NCI-H2107 treated with DMSO at 0.1 percent for 48 hours (cell line): ENCODE measurements around the gene VPS13D.
A peak's percentile ranks its signal among the peaks of the same experiment; 100 is the strongest.

ENCODE experiments used
- DNase-seq: peaks from one replicate; lab custom pipeline; 2025; ENCODE audit not compliant: unreplicated experiment; lab: John Stamatoyannopoulos, UW

VPS13D gene

GRCh38 chr1:12400027-12400693 lies 170.3 kb downstream of the VPS13D start:
- DNase-seq, result peak; percentile 16

GRCh38 chr1:12402159-12402673 lies 172.4 kb downstream of the VPS13D start:
- DNase-seq, result no peak

- DNase-seq, result no peak
These were observed 173.0 kb downstream of the VPS13D start for GRCh38 chr1:12402842-12403241.

DNA sequence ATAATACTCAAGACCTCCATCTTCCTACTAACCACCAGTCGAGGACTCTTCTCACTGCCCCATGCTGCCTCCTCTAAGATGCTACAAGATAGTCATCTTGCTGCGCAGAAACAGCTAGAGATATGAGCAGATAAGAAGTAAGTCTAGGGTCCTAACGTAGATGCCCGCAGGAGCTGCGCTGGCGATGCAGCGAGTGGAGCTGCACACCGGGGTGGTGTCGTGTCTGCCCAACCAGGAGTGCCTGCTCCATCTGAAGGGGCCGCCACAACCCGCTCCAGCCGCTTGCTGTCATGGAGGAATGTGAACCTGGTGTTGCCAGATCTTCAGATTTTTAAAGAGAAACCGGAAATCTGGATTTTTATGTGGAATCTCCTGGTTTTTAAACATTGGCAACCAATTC lies 175.1 kb downstream of the VPS13D start:
- no peak for DNase-seq

GRCh38 chr1:12405325-12406210 lies 175.7 kb downstream of the VPS13D start:
- DNase-seq, result no peak

DNA sequence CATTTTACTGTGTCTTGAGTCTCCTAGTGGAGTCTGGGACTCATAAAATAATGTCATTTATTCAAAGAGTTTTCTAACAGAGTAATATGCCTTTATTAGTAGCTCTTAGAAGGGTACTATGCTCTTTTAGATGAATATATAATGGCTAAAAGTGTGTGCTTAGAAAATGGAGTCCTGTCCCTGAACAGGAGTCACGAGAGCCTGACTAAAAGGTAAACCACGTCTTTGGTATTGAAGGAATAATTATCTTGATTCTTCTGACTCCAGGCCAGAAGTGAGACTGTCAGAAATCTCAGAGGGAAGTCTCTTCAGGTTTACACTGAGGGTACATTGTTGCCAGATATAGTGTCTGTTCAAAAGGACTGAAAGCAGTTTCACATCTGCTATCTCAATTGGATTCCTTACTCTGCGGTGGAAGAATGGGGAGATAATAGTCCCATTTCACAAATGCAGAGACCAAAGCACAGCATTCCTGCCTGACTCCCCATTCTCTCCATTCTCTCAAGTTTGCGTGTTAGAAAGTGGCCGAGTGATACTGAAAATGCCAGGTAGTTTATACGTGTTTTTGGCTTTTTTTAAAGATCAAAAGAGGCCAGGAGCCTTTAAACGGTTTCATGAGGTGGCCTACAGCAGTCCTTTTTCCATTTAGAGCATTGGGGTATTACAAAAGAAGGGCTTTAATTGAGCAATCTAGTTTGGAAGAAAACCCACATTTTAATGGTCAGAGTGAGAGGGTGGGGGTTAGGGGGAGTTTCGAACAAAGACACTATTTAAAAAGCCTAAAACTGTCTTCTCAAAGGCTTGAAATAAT lies 176.6 kb downstream of the VPS13D start:
- no peak for DNase-seq

DNA sequence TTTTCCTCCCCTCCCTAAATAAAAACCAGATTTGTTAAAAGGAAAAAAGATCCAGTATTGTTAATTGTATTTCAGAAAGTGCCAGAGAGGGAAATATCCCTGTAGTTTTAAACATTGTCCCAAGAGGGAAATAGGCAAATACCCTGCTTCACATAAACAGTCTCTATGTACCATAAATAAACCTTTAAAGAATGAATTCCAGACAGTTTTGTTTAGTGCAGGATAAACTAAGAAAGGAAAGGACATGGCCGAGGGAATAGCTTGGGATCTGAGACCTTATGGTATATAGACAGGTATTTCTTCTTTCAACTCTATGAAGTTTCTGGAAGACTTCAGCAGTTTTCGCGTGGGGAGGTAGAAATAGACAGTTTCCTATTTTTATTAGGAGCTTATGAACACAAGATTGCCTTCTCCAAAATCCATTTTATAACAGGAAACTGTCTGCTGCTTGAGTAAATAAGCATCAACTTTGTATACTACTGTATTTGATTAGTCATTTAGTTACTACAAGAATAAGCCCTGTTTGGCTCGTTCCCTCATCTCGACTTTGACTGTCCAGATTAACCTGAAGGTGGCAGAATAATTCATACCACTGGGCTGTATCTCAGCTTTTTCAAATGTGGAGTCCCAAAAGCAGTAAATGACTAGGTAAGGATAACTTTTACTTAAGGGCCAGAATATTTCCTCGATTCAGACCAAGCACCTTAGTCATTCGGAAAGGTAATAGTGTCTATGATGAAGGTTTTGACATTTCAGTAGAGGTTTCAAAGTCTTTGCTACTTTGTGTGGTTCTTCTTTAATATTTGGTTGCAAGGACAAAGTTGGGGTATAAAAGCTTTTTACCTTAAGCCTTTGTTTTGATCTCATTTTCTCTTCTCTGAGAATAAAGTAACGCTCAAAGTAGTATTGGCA lies 177.5 kb downstream of the VPS13D start:
- DNase-seq, result no peak

DNA sequence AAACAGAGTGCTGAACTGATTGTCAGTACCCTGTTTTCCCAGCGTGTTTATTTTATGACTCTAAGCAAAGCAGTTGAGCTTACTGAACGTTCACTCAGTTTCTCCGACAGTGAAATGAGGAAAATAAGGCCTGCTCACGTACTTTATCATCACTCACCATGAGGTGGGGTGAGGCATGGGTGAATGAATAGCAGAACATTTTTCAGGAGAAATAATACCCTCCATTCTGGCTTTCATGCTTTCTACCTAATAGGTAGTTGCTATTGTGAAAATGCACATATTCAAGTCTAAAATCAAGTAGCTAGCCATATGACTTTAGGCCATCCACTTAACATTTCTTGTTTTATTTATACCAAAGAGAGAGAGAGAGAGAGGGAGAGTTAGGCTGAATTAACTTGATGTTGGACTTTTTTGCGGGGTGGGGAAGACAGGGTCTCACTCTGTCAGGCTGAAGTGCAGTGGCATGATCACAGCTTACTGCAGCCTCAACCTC lies 178.2 kb downstream of the VPS13D start:
- DNase-seq, result no peak

- no peak for DNase-seq
These were observed 178.8 kb downstream of the VPS13D start for GRCh38 chr1:12408662-12409061.

- DNase-seq, result no peak
These were observed 179.9 kb downstream of the VPS13D start for GRCh38 chr1:12409681-12410080.

GRCh38 chr1:12410351-12410750 lies 180.5 kb downstream of the VPS13D start:
- no peak for DNase-seq

- DNase-seq, result no peak
These were observed 181.3 kb downstream of the VPS13D start for GRCh38 chr1:12411098-12411497.

- DNase-seq, result no peak
These were observed 181.9 kb downstream of the VPS13D start for GRCh38 chr1:12411747-12412146.

- no peak for DNase-seq
These were observed 182.6 kb downstream of the VPS13D start for GRCh38 chr1:12412439-12412838.

GRCh38 chr1:12413664-12414410 lies 184.0 kb downstream of the VPS13D start:
- no peak for DNase-seq

GRCh38 chr1:12414444-12415018 lies 184.7 kb downstream of the VPS13D start:
- no peak for DNase-seq

GRCh38 chr1:12415038-12415466 lies 185.2 kb downstream of the VPS13D start:
- DNase-seq, result no peak

- no peak for DNase-seq
These were observed 186.3 kb downstream of the VPS13D start for GRCh38 chr1:12416101-12416500.

GRCh38 chr1:12416744-12417143 lies 186.9 kb downstream of the VPS13D start:
- no peak for DNase-seq
